GM12864 (cell line): Measurements from ENCODE around the gene RAET1G.
"Not testable (repeated sequence)": the region's sequence is repeated elsewhere in the genome, so short reads cannot be mapped to it uniquely, and the experiment has no call there.

Experiments
- DNase-seq: peaks from one replicate; pipeline ENCODE4 v3.0.0-alpha.2; 2011; ENCODE audit warnings: low read depth
- H3K4me3 ChIP-seq: 2 replicates; pipeline ENCODE4 v1.5.1; 2011; ENCODE audit warnings: mild to moderate bottlenecking, low read depth, low read length, control low read depth
- CTCF ChIP-seq: IDR thresholded peaks from 2 replicates; pipeline ENCODE4 v1.5.1; 2011; ENCODE audit warnings: low read depth, mild to moderate bottlenecking, moderate library complexity, low read length, control low read depth, inconsistent platforms; ENCODE audit errors: missing control alignments

The RAET1G gene

GRCh38 chr6:149953390-149953789 is 30.5 kb upstream of the RAET1G start:
- not testable (repeated sequence) for H3K4me3 ChIP-seq, DNase-seq

GRCh38 chr6:149951626-149952025 is 28.7 kb upstream of the RAET1G start:
- no peak for TF ChIP-seq CTCF
- no peak for DNase-seq
- H3K4me3 ChIP-seq = no peak overlapping the region

GRCh38 chr6:149951096-149951495 is 28.2 kb upstream of the RAET1G start:
- DNase-seq = no peak
- H3K4me3 ChIP-seq = no peak overlapping the region
- no peak for TF ChIP-seq CTCF

- TF ChIP-seq CTCF = no peak
- DNase-seq = no peak
- no peak overlapping the region for H3K4me3 ChIP-seq
Observed at GRCh38 chr6:149950423-149950822, 27.5 kb upstream of the RAET1G start.

- no peak overlapping the region for H3K4me3 ChIP-seq
- DNase-seq = no peak
- TF ChIP-seq CTCF = no peak
Observed at GRCh38 chr6:149948616-149949015, 25.7 kb upstream of the RAET1G start.

- no peak for TF ChIP-seq CTCF
- H3K4me3 ChIP-seq = no peak overlapping the region
- DNase-seq = no peak
Observed at GRCh38 chr6:149948011-149948410, 25.1 kb upstream of the RAET1G start.

GRCh38 chr6:149947533-149947932 is 24.6 kb upstream of the RAET1G start:
- not testable (repeated sequence) for DNase-seq, H3K4me3 ChIP-seq

- DNase-seq, H3K4me3 ChIP-seq: not testable (repeated sequence)
Observed at GRCh38 chr6:149946631-149947030, 23.7 kb upstream of the RAET1G start.

GRCh38 chr6:149945276-149945675 is 22.4 kb upstream of the RAET1G start:
- not testable (repeated sequence) for DNase-seq, H3K4me3 ChIP-seq

GRCh38 chr6:149943321-149943720 is 20.4 kb upstream of the RAET1G start:
- not testable (repeated sequence) for DNase-seq, H3K4me3 ChIP-seq
